ENCODE measurements around the gene CPT1B. TPM values are rescaled to one million over a fixed set of nuclear protein-coding genes. Genes with fewer than 3 reads are reported as not detected.

The CPT1B gene
- total and polyA plus RNA-seq, 10 of the 15 experiments (the other 5 are each of a cell fraction or from before 2014, with no cell fraction given): 3.5 to 54.0 (median 21.7) TPM

DNA sequence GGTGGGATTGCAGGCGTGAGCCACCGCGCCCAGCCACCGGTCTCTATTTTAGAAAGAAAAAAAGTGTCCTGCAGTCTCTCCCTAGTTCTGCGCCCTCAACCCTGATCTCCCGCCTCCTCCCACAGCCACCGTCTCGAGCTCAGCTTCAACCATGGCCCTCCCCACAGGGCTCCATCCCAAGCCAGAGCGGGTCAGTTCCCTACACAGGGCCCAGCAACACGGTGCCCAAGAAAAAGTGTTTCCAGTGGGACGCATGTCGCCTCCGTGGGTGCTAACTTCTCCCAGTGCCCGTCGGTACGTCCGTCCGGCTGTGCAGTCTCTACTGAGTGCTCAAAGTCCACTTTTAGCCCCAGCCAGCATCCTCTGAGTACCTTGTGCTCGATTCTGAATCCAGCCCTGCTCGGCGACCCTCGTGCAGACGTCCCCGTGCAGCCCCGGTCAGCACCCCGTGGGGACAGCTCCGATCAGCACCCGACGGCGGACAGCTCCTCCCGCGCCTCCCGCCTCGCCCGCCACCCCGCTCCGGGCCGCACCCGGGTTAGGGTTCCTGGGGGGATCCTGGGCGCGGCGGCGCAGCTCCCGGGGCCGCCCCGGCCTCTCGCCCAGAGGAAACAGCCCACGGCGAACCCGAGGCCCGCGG is 21.7 kb upstream of the CPT1B start:
- Histone ChIP-seq H3K4me2 (ENCODE audit: control insufficient read depth, insufficient read depth) (no peak overlapping the region), H3K27me3 (replicated peaks in 1 of 2; ENCODE audit: control insufficient read depth in 2 of 2, insufficient read depth in 2 of 2, low read length in 1 of 2) (peaks cover 5 to 6% of the 10 kb centered on the region in 2 experiments; a peak in 3 of 4 replicates), H3K4me1 (ENCODE audit: control insufficient read depth, insufficient read depth, low read length) (no peaks in the 10 kb centered on the region), H4K20me1 (ENCODE audit: control insufficient read depth, insufficient read depth) (no peaks in the 10 kb centered on the region), H2AFZ (ENCODE audit: control insufficient read depth, low read depth, low read length) (no peak overlapping the region), H3K4me3 (no peak overlapping the region), H3K27ac (ENCODE audit: control insufficient read depth, insufficient read depth) (no peak overlapping the region), H3K9me3 (replicated peaks; ENCODE audit: control insufficient read depth, insufficient read depth, low read length) (no peaks in the 10 kb centered on the region), H3K9ac (ENCODE audit: control insufficient read depth, insufficient read depth, low read length) (no peak overlapping the region), H3K79me2 (ENCODE audit: control insufficient read depth, insufficient read depth, low read length) (no peaks in the 10 kb centered on the region), H3K36me3 (ENCODE audit: control insufficient read depth in 2 of 2, insufficient read depth in 2 of 2, low read length in 1 of 2) (no peaks in the 10 kb centered on the region)
- ChIA-PET SMC1A (ENCODE audit: uncharacterized antibody, unreplicated experiment) (no interaction called here), POLR2A (no interaction called here), CTCF (interaction anchor here (0.5 kb wide), 1 partner anchor 47 kb away, joined by 3 read pairs; no protein-coding TSS in a partner anchor), RAD21 (ENCODE audit: unreplicated experiment) (no interaction called here)
- in situ Hi-C loops (cut with MboI) (no loop called here), intact Hi-C loops (cut with micrococcal nuclease; ENCODE audit: unreplicated experiment) (no loop called here)
- FAIRE-seq: no peak
- no TSS peak for BruUV-seq (replicated peaks)
- 24% methylated on average over 51 of the region's 52 CpGs for WGBS (ENCODE audit: insufficient coverage, insufficient replicate concordance, low lambda C conversion rate, missing lambda C conversion rate)
- no peak for DNase-seq (ENCODE audit: low read depth, low spot score)
- peak; percentile 59 for ATAC-seq
- peak; percentile 94 for TF ChIP-seq MXI1 (IDR thresholded peaks at IDR 0.05; ENCODE audit: low read depth, low read length)
- no peak for TF ChIP-seq SREBF2 (IDR thresholded peaks at IDR 0.05; ENCODE audit: low read length)
- no peak for TF ChIP-seq SUZ12 (IDR thresholded peaks at IDR 0.05; ENCODE audit: unreplicated experiment)
- TF ChIP-seq ZNF207 (IDR thresholded peaks at IDR 0.05; ENCODE audit: borderline replicate concordance): no peak
- 0 out of 2 replicates have a peak, but pooled peaks have one; percentile 28 for TF ChIP-seq YY1 (IDR thresholded peaks at IDR 0.05; ENCODE audit: low read depth, low read length)
- 0 out of 2 replicates have a peak, but pooled peaks have one; percentile 25 for TF ChIP-seq LARP7 (IDR thresholded peaks at IDR 0.05)
- TF ChIP-seq SIN3A (IDR thresholded peaks at IDR 0.05; ENCODE audit: low read depth, low read length): peak; percentile 96
- TF ChIP-seq SREBF1 (IDR thresholded peaks at IDR 0.05; ENCODE audit: low read length): peak; percentile 92
- TF ChIP-seq, protein P1, sequence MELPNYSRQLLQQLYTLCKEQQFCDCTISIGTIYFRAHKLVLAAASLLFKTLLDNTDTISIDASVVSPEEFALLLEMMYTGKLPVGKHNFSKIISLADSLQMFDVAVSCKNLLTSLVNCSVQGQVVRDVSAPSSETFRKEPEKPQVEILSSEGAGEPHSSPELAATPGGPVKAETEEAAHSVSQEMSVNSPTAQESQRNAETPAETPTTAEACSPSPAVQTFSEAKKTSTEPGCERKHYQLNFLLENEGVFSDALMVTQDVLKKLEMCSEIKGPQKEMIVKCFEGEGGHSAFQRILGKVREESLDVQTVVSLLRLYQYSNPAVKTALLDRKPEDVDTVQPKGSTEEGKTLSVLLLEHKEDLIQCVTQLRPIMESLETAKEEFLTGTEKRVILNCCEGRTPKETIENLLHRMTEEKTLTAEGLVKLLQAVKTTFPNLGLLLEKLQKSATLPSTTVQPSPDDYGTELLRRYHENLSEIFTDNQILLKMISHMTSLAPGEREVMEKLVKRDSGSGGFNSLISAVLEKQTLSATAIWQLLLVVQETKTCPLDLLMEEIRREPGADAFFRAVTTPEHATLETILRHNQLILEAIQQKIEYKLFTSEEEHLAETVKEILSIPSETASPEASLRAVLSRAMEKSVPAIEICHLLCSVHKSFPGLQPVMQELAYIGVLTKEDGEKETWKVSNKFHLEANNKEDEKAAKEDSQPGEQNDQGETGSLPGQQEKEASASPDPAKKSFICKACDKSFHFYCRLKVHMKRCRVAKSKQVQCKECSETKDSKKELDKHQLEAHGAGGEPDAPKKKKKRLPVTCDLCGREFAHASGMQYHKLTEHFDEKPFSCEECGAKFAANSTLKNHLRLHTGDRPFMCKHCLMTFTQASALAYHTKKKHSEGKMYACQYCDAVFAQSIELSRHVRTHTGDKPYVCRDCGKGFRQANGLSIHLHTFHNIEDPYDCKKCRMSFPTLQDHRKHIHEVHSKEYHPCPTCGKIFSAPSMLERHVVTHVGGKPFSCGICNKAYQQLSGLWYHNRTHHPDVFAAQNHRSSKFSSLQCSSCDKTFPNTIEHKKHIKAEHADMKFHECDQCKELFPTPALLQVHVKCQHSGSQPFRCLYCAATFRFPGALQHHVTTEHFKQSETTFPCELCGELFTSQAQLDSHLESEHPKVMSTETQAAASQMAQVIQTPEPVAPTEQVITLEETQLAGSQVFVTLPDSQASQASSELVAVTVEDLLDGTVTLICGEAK (IDR thresholded peaks at IDR 0.05; ENCODE audit: borderline replicate concordance): peak; percentile 75
- TF ChIP-seq RCOR1 (conservative IDR thresholded peaks at IDR 0.05; ENCODE audit: low read depth, low read length): peak; percentile 71; the same call in 1 of the 2 replicates
- TF ChIP-seq, protein P2, sequence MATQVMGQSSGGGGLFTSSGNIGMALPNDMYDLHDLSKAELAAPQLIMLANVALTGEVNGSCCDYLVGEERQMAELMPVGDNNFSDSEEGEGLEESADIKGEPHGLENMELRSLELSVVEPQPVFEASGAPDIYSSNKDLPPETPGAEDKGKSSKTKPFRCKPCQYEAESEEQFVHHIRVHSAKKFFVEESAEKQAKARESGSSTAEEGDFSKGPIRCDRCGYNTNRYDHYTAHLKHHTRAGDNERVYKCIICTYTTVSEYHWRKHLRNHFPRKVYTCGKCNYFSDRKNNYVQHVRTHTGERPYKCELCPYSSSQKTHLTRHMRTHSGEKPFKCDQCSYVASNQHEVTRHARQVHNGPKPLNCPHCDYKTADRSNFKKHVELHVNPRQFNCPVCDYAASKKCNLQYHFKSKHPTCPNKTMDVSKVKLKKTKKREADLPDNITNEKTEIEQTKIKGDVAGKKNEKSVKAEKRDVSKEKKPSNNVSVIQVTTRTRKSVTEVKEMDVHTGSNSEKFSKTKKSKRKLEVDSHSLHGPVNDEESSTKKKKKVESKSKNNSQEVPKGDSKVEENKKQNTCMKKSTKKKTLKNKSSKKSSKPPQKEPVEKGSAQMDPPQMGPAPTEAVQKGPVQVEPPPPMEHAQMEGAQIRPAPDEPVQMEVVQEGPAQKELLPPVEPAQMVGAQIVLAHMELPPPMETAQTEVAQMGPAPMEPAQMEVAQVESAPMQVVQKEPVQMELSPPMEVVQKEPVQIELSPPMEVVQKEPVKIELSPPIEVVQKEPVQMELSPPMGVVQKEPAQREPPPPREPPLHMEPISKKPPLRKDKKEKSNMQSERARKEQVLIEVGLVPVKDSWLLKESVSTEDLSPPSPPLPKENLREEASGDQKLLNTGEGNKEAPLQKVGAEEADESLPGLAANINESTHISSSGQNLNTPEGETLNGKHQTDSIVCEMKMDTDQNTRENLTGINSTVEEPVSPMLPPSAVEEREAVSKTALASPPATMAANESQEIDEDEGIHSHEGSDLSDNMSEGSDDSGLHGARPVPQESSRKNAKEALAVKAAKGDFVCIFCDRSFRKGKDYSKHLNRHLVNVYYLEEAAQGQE (IDR thresholded peaks at IDR 0.05; ENCODE audit: low read depth, low read length): peak; percentile 99
- TF ChIP-seq NR2C1 (IDR thresholded peaks at IDR 0.05): no peak
- TF ChIP-seq, protein P3, sequence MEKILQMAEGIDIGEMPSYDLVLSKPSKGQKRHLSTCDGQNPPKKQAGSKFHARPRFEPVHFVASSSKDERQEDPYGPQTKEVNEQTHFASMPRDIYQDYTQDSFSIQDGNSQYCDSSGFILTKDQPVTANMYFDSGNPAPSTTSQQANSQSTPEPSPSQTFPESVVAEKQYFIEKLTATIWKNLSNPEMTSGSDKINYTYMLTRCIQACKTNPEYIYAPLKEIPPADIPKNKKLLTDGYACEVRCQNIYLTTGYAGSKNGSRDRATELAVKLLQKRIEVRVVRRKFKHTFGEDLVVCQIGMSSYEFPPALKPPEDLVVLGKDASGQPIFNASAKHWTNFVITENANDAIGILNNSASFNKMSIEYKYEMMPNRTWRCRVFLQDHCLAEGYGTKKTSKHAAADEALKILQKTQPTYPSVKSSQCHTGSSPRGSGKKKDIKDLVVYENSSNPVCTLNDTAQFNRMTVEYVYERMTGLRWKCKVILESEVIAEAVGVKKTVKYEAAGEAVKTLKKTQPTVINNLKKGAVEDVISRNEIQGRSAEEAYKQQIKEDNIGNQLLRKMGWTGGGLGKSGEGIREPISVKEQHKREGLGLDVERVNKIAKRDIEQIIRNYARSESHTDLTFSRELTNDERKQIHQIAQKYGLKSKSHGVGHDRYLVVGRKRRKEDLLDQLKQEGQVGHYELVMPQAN (conservative IDR thresholded peaks at IDR 0.05): peak; percentile 83
- TF ChIP-seq BHLHE40 (IDR thresholded peaks at IDR 0.05; ENCODE audit: borderline replicate concordance in 1 of 2, low read depth in 2 of 2, low read length in 1 of 2): peak in 1 of 2 experiments; percentile 20; a peak in 1 of 4 replicates
